K562 (cell line): ENCODE data around the gene MADD. TPM values are rescaled to one million over a fixed set of nuclear protein-coding genes. Genes with fewer than 3 reads are reported as not detected.

ENCODE experiments used
- ATAC-seq: fragments of 200-7000 bp; cut with Tn5 transposase; 3 replicates; pipeline ENCODE4 v1.9.1; 2020; ENCODE audit warnings: moderate library complexity
- BruUV-seq: library from RNA; stranded (reverse); fragments of 400-500 nt; replicated peaks from 2 replicates; lab custom pipeline; 2021; lab: Mats Ljungman, UMichigan
- CTCF ChIA-PET: fragments of 300-600 bp; formaldehyde crosslinking; extraction: SDS; loops from one replicate; lab custom pipeline; 2021; ENCODE audit warnings: low intra/inter-chr PET ratio; lab: Yijun Ruan, JAX
- POLR2A ChIA-PET: fragments of 300-600, 350-650 bp; sonication (Branson Sonifier 250); formaldehyde crosslinking; extraction: SDS; loops from one replicate; lab custom pipeline; 2021; ENCODE audit warnings: antibody characterized with exemption, inconsistent platforms; lab: Yijun Ruan, JAX
- DNase-seq, 4 experiments: peaks; one replicate each; pipeline versions ENCODE4 v3.0.0 to v3.0.0-alpha.2; 2011 to 2018; ENCODE audit warnings: low spot score in 3 of 4, mixed read lengths in 3 of 4; ENCODE audit errors: extremely low read depth in 1 of 4
- FAIRE-seq: peaks from 2 replicates; lab custom pipeline; 2011; peaks lifted over from hg19 to GRCh38; lab: Jason Lieb, UNC
- H2AFZ ChIP-seq: 2 replicates; pipeline ENCODE4 v1.6.0; 2011; ENCODE audit warnings: low read depth, low read length, control low read depth, inconsistent platforms
- H3K27ac ChIP-seq: fragments of 200-600 bp; 3 replicates; pipeline ENCODE4 v1.8.0; 2011; ENCODE audit warnings: low read depth, mild to moderate bottlenecking, control low read depth, inconsistent platforms, low read length, moderate library complexity, mixed read lengths; ENCODE audit errors: extremely low read depth
- H3K27me3 ChIP-seq, 2 experiments: fragments of 300-600 bp in 1 of 2; 2 replicates in 1 of 2; 3 replicates in 1 of 2; pipeline versions ENCODE4 v1.6.0 to v1.8.0; 2011; ENCODE audit warnings: inconsistent platforms in 2 of 2, low read length in 2 of 2, mild to moderate bottlenecking in 1 of 2, mixed read lengths in 1 of 2, moderate library complexity in 1 of 2; ENCODE audit not compliant: control insufficient read depth in 2 of 2, insufficient read depth in 2 of 2
- H3K36me3 ChIP-seq: fragments of 300-600 bp; 3 replicates; pipeline ENCODE4 v1.8.0; 2011; ENCODE audit warnings: mild to moderate bottlenecking, low read length, inconsistent platforms; ENCODE audit not compliant: control insufficient read depth, insufficient read depth
- H3K4me1 ChIP-seq, 2 experiments: fragments of 200-600 bp in 1 of 2; replicated peaks in 1 of 2; 2 replicates in 1 of 2; 3 replicates in 1 of 2; pipeline versions ENCODE4 v1.5.1 to v1.8.0; 2011; ENCODE audit warnings: inconsistent platforms in 2 of 2, low read length in 2 of 2, mild to moderate bottlenecking in 1 of 2, mixed read lengths in 1 of 2, moderate library complexity in 1 of 2; ENCODE audit not compliant: control insufficient read depth in 2 of 2, insufficient read depth in 2 of 2
- H3K4me2 ChIP-seq: 2 replicates; pipeline ENCODE4 v1.6.1; 2011; ENCODE audit warnings: low read length, control low read depth, inconsistent platforms, mixed read lengths; ENCODE audit not compliant: insufficient read depth
- H3K4me3 ChIP-seq: fragments of 200-600 bp; sonication (generic), shearing (Covaris generic); 2 replicates; pipeline ENCODE4 v1.5.1; 2016; ENCODE audit warnings: control low read depth, inconsistent platforms
- H3K79me2 ChIP-seq: fragments of 200-600 bp; 3 replicates; pipeline ENCODE4 v1.8.0; 2011; ENCODE audit warnings: low read length, inconsistent platforms; ENCODE audit not compliant: control insufficient read depth, insufficient read depth
- H3K9ac ChIP-seq, 2 experiments: 2 replicates each; pipeline versions ENCODE4 v1.6.0 to v1.6.1; 2011; ENCODE audit warnings: low read depth in 2 of 2, low read length in 2 of 2, control low read depth in 1 of 2, inconsistent platforms in 1 of 2, mild to moderate bottlenecking in 1 of 2, mixed read lengths in 1 of 2; ENCODE audit not compliant: insufficient read depth in 1 of 2
- H3K9me1 ChIP-seq: one replicate; pipeline ENCODE4 v1.6.0; 2011; ENCODE audit warnings: inconsistent platforms, mild to moderate bottlenecking, low read length, moderate library complexity; ENCODE audit not compliant: control insufficient read depth, insufficient read depth
- H3K9me3 ChIP-seq: replicated peaks from 2 replicates; pipeline ENCODE4 v1.5.1; 2011; ENCODE audit warnings: low read depth, low read length, inconsistent platforms; ENCODE audit not compliant: control insufficient read depth, insufficient read depth
- H4K20me1 ChIP-seq: replicated peaks from 2 replicates; pipeline ENCODE4 v1.6.1; 2011; ENCODE audit warnings: low read length, inconsistent platforms, mixed read lengths; ENCODE audit not compliant: control insufficient read depth, insufficient read depth
- CREBBP ChIP-seq: IDR thresholded peaks from one replicate; pipeline ENCODE4 v1.6.1; 2012; ENCODE audit warnings: low read depth, mild to moderate bottlenecking, control low read depth, inconsistent platforms, low read length
- SMARCA4 ChIP-seq: fragments of 450-650 bp; IDR thresholded peaks from 2 replicates; pipeline ENCODE4 v1.6.1; 2016
- XRCC3 ChIP-seq: fragments of 450-650 bp; IDR thresholded peaks from 2 replicates; pipeline ENCODE4 v1.6.1; 2017; ENCODE audit warnings: mild to moderate bottlenecking, moderate library complexity
- ZNF134 ChIP-seq: fragments of 250-450 bp; sonication (Bioruptor Pico); conservative IDR thresholded peaks from 2 replicates; pipeline ENCODE4 v1.4.0; 2020
- ZNF146 ChIP-seq: IDR thresholded peaks from one replicate; pipeline ENCODE4 v1.6.1; 2018; ENCODE audit warnings: missing compliant biosample characterization; ENCODE audit not compliant: unreplicated experiment
- ZNF408 ChIP-seq: fragments of 250-450 bp; sonication (Bioruptor Pico); IDR thresholded peaks from 2 replicates; pipeline ENCODE4 v1.4.0; 2020; ENCODE audit warnings: low read depth, mild to moderate bottlenecking, moderate library complexity
- ZNF644 ChIP-seq: fragments of 200-800 bp; sonication (Bioruptor generic); IDR thresholded peaks from 2 replicates; pipeline ENCODE4 v1.6.1; 2016; ENCODE audit warnings: low read depth, missing genetic modification characterization, missing compliant biosample characterization
- WGBS: fragments of 100-300 bp; shearing (Covaris generic); methylation state at CpG from one replicate; pipeline ENCODE4 v1.1.6; 2016; ENCODE audit warnings: low coverage, mixed read lengths; ENCODE audit not compliant: insufficient coverage; ENCODE audit errors: missing lambda C conversion rate; 5-methylcytosine and 5-hydroxymethylcytosine counted together
- in situ Hi-C: fragments of 300-500 bp; cut with MboI; formaldehyde crosslinking; loops from 4 replicates; pipeline ENCODE4 v1.15.0; 2018; ENCODE audit warnings: inconsistent platforms, mixed read lengths
- intact Hi-C: fragments of 100-400 bp; cut with micrococcal nuclease; formaldehyde crosslinking; loops from 2 replicates; pipeline ENCODE4 v1.14.2; 2022
- polyA plus RNA-seq, 8 experiments: library from polyadenylated mRNA; depleted of rRNA in 4 of 8; stranded (reverse) in 5 of 8; unstranded in 3 of 8; fragments of >200 nt; fragmentation: Nextera tagmentation in 2 of 8; fragmentation: Illumina TruSeq in 1 of 8; extraction: Ambion mirVana in 2 of 8; extraction: Trizol in 1 of 8; gene quantifications; 2 replicates each; pipeline versions ENCODE4 v1.2.1 to v1.2.3, GENCODE V29; 2011 to 2014; ENCODE audit warnings: inconsistent platforms in 1 of 8, missing spikeins in 1 of 8
- total RNA-seq, 7 experiments: library from RNA; depleted of rRNA in 6 of 7; stranded (reverse); fragments of >200 nt in 6 of 7; fragmentation: Illumina TruSeq in 2 of 7; extraction: Trizol in 2 of 7; gene quantifications; 2 replicates each; pipeline versions ENCODE4 v1.2.1 to v1.2.3, GENCODE V29; 2011 to 2021; ENCODE audit warnings: low replicate concordance in 1 of 7
- TF ChIP-seq, protein P1 (sequence below), 2 experiments: IDR thresholded peaks in 1 of 2; conservative IDR thresholded peaks in 1 of 2; 2 replicates each; pipeline ENCODE4 v1.6.1; 2016; ENCODE audit warnings: low read depth in 2 of 2, mild to moderate bottlenecking in 1 of 2, missing compliant biosample characterization in 1 of 2, missing genetic modification characterization in 1 of 2, moderate library complexity in 1 of 2
- TF ChIP-seq, protein P2 (sequence below): fragments of 450-650 bp; formaldehyde crosslinking; IDR thresholded peaks from 2 replicates; pipeline ENCODE4 v1.4.0; 2020; ENCODE audit warnings: mild to moderate bottlenecking, moderate library complexity
- TF ChIP-seq, protein P3 (sequence below): sonication (generic); formaldehyde crosslinking; IDR thresholded peaks from 2 replicates; pipeline ENCODE4 v1.8.0; 2022; ENCODE audit warnings: missing genetic modification reagents, mild to moderate bottlenecking, borderline replicate concordance

Gene MADD
- total and polyA plus RNA-seq, 9 of the 15 experiments (the other 6 are each of a cell fraction or from before 2014, with no cell fraction given): 0.68 to 57.6 (median 33.6) TPM

DNA sequence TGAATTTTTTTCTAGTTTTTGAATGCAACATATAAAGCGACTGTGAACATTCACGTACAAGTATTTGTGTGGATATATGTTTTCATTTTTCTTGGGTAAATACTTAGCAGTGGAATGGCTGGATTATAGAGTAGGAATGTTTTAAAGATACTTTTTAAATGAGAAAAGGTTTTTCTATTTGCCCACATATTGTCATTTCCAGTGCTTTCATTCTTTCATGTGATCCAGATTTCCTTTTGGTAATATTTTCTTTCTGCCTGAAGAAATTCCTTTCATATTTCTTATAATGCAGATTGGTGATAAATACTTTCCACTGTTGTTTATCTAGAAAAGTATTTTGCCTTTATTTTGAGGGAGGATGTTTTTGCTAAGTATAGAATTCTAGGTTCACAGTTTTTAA is 47.2 kb upstream of the MADD start:
- CTCF ChIA-PET: no interaction called here
- intact Hi-C loops: no loop called here
- Histone ChIP-seq H2AFZ (no peak overlapping the region), H3K9me3 (no peaks in the 10 kb centered on the region), H3K27me3 (no peaks in the 10 kb centered on the region), H3K4me1 (no peaks in the 10 kb centered on the region), H3K79me2 (no peaks in the 10 kb centered on the region), H3K36me3 (peaks cover 7% of the 10 kb centered on the region; the same call in 1 of the 3 replicates), H3K9me1 (no peaks in the 10 kb centered on the region), H3K4me2 (no peak overlapping the region), H3K9ac (no peak overlapping the region), H3K27ac (no peak overlapping the region), H4K20me1 (no peaks in the 10 kb centered on the region), H3K4me3 (no peak overlapping the region)
- TF ChIP-seq SMARCA4 (no peak), XRCC3 (no peak), ZNF146 (no peak), ZNF134 (CRISPR knock-in tag) (no peak), CREBBP (no peak), ZNF644 (tag) (no peak), ZNF408 (CRISPR knock-in tag) (no peak)
- TF ChIP-seq, protein P1, sequence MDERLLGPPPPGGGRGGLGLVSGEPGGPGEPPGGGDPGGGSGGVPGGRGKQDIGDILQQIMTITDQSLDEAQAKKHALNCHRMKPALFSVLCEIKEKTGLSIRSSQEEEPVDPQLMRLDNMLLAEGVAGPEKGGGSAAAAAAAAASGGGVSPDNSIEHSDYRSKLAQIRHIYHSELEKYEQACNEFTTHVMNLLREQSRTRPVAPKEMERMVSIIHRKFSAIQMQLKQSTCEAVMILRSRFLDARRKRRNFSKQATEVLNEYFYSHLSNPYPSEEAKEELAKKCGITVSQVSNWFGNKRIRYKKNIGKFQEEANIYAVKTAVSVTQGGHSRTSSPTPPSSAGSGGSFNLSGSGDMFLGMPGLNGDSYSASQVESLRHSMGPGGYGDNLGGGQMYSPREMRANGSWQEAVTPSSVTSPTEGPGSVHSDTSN (CRISPR knock-in tag; IDR thresholded peaks at IDR 0.05; ENCODE audit: low read depth): no peak
- TF ChIP-seq, protein P1 (tag; conservative IDR thresholded peaks at IDR 0.05; ENCODE audit: low read depth): no peak
- TF ChIP-seq, protein P2, sequence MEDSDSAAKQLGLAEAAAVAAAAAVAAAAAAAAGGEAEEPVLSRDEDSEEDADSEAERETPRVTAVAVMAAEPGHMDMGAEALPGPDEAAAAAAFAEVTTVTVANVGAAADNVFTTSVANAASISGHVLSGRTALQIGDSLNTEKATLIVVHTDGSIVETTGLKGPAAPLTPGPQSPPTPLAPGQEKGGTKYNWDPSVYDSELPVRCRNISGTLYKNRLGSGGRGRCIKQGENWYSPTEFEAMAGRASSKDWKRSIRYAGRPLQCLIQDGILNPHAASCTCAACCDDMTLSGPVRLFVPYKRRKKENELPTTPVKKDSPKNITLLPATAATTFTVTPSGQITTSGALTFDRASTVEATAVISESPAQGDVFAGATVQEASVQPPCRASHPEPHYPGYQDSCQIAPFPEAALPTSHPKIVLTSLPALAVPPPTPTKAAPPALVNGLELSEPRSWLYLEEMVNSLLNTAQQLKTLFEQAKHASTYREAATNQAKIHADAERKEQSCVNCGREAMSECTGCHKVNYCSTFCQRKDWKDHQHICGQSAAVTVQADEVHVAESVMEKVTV (CRISPR knock-in tag): no peak
- TF ChIP-seq, protein P3, sequence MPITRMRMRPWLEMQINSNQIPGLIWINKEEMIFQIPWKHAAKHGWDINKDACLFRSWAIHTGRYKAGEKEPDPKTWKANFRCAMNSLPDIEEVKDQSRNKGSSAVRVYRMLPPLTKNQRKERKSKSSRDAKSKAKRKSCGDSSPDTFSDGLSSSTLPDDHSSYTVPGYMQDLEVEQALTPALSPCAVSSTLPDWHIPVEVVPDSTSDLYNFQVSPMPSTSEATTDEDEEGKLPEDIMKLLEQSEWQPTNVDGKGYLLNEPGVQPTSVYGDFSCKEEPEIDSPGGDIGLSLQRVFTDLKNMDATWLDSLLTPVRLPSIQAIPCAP: no peak
- no TSS peak for BruUV-seq
- ATAC-seq (no peak), FAIRE-seq (no peak), DNase-seq (no peak)
- in situ Hi-C loops: no loop called here
- POLR2A ChIA-PET: interaction anchor here (1.0 to 1.5 kb wide), 2 partner anchors 10 to 12 kb away, joined by 4 to 8 read pairs; no protein-coding TSS in a partner anchor
- WGBS: 83% methylated on average over 2 of the region's 2 CpGs
